Breast epithelium (tissue), 4 donors: ENCODE results near the gene TENM3. TPM values are rescaled to one million over a fixed set of nuclear protein-coding genes. Genes with fewer than 3 reads are reported as not detected.

Experiments used
- DNase-seq, 2 donors: peaks; one replicate each; pipeline ENCODE4 v3.0.0-alpha.2; 2019; ENCODE audit warnings: low spot score in 2 of 2
- H3K27ac ChIP-seq, 2 donors: fragments of 200-600 bp; sonication (generic) in 1 of 2; one replicate each; pipeline ENCODE4 v1.5.1; 2016 to 2019; ENCODE audit warnings: mild to moderate bottlenecking in 1 of 2
- H3K27me3 ChIP-seq, 2 donors: fragments of 200-600 bp; sonication (generic) in 1 of 2; one replicate each; pipeline versions ENCODE4 v1.5.1 to v1.6.0; 2017 to 2019; ENCODE audit warnings: control low read depth in 1 of 2, mild to moderate bottlenecking in 1 of 2
- H3K36me3 ChIP-seq: fragments of 200-600 bp; one replicate; pipeline ENCODE4 v1.5.1; 2019
- H3K4me1 ChIP-seq, 2 donors: fragments of 200-600 bp; sonication (generic); one replicate each; pipeline ENCODE4 v1.5.1; 2016 to 2019; ENCODE audit warnings: control low read depth in 1 of 2
- H3K4me3 ChIP-seq, 3 donors: fragments of 200-600 bp; sonication (generic); 1 replicate in 2 of 3; 2 replicates in 1 of 3; pipeline ENCODE4 v1.5.1; 2016 to 2019; ENCODE audit warnings: mild to moderate bottlenecking in 3 of 3, moderate library complexity in 2 of 3
- H3K9me3 ChIP-seq, 2 donors: fragments of 200-600 bp; sonication (generic) in 1 of 2; one replicate each; pipeline ENCODE4 v1.5.1; 2016 to 2019; ENCODE audit warnings: control low read depth in 1 of 2
- CTCF ChIP-seq, 3 donors: fragments of 450-650 bp; IDR thresholded peaks; one replicate each; pipeline ENCODE4 v1.5.1; 2016 to 2017; ENCODE audit warnings: antibody characterized with exemption in 3 of 3, mild to moderate bottlenecking in 3 of 3, moderate library complexity in 3 of 3
- POLR2A ChIP-seq: fragments of 450-650 bp; IDR thresholded peaks from one replicate; pipeline ENCODE4 v1.6.1; 2016; ENCODE audit warnings: antibody characterized with exemption, mild to moderate bottlenecking, moderate library complexity
- POLR2AphosphoS5 ChIP-seq, 3 donors: sonication (generic); formaldehyde crosslinking; IDR thresholded peaks; one replicate each; pipeline ENCODE4 v1.6.1; 2017; ENCODE audit warnings: antibody characterized with exemption in 3 of 3
- intact Hi-C: fragments of 100-400 bp; cut with DNase I; formaldehyde crosslinking; loops from one replicate; pipeline ENCODE4 v1.15.1; 2023; ENCODE audit warnings: low total_unique reads
- total RNA-seq, 3 donors: library from RNA; depleted of rRNA; stranded (reverse); fragments of >200 nt; gene quantifications; one replicate each; pipeline ENCODE4 v1.1.0, GENCODE V29; 2016

Gene TENM3
- total RNA-seq, 3 donors from 2014 or later, result 4.6 to 30.6 (median 8.8) TPM

- intact Hi-C loops, result no loop called here
- H3K4me1 ChIP-seq, result no peaks in the 10 kb centered on the region
- no peak for DNase-seq
- no peak overlapping the region for H3K4me3 ChIP-seq
- no peaks in the 10 kb centered on the region for H3K9me3 ChIP-seq
- H3K27me3 ChIP-seq, result no peaks in the 10 kb centered on the region
- H3K27ac ChIP-seq, result no peak overlapping the region
- no peaks in the 10 kb centered on the region for H3K36me3 ChIP-seq
- TF ChIP-seq POLR2A, result no peak
- no peak for TF ChIP-seq CTCF (IDR thresholded peaks at IDR 0.05)
- no peak for TF ChIP-seq POLR2AphosphoS5 (IDR thresholded peaks at IDR 0.05)
Observed at GRCh38 chr4:182212211-182212761, 30.9 kb upstream of the TENM3 start.

GRCh38 chr4:182213004-182213403 is 30.2 kb upstream of the TENM3 start:
- intact Hi-C loops, result no loop called here
- H3K27ac ChIP-seq, result no peak overlapping the region
- no peak overlapping the region for H3K4me3 ChIP-seq
- H3K27me3 ChIP-seq, result no peaks in the 10 kb centered on the region
- TF ChIP-seq CTCF (IDR thresholded peaks at IDR 0.05) (no peak), POLR2AphosphoS5 (IDR thresholded peaks at IDR 0.05) (no peak), POLR2A (no peak)
- H3K9me3 ChIP-seq, result no peaks in the 10 kb centered on the region
- DNase-seq, result no peak
- no peaks in the 10 kb centered on the region for H3K4me1 ChIP-seq
- H3K36me3 ChIP-seq, result no peaks in the 10 kb centered on the region

GRCh38 chr4:182215148-182215547 is 28.1 kb upstream of the TENM3 start:
- Histone ChIP-seq H3K27me3 (no peaks in the 10 kb centered on the region), H3K9me3 (no peaks in the 10 kb centered on the region), H3K36me3 (no peaks in the 10 kb centered on the region), H3K4me3 (no peak overlapping the region), H3K4me1 (no peaks in the 10 kb centered on the region), H3K27ac (no peak overlapping the region)
- TF ChIP-seq POLR2AphosphoS5 (IDR thresholded peaks at IDR 0.05), result no peak
- TF ChIP-seq CTCF (IDR thresholded peaks at IDR 0.05), result no peak
- TF ChIP-seq POLR2A, result no peak
- intact Hi-C loops, result no loop called here
- DNase-seq, result no peak

- TF ChIP-seq CTCF (IDR thresholded peaks at IDR 0.05), result no peak
- no peak for TF ChIP-seq POLR2AphosphoS5 (IDR thresholded peaks at IDR 0.05)
- no peak for TF ChIP-seq POLR2A
- Histone ChIP-seq H3K4me1 (no peaks in the 10 kb centered on the region), H3K27me3 (no peaks in the 10 kb centered on the region), H3K36me3 (no peaks in the 10 kb centered on the region), H3K27ac (no peak overlapping the region), H3K9me3 (no peaks in the 10 kb centered on the region), H3K4me3 (no peak overlapping the region)
- intact Hi-C loops, result no loop called here
- no peak for DNase-seq
Observed at GRCh38 chr4:182216005-182216404, 27.2 kb upstream of the TENM3 start.

- no peak for DNase-seq
- Histone ChIP-seq H3K27ac (no peak overlapping the region), H3K9me3 (no peaks in the 10 kb centered on the region), H3K4me3 (no peak overlapping the region), H3K4me1 (no peaks in the 10 kb centered on the region), H3K27me3 (no peaks in the 10 kb centered on the region), H3K36me3 (no peaks in the 10 kb centered on the region)
- intact Hi-C loops, result no loop called here
- TF ChIP-seq POLR2A (no peak), CTCF (IDR thresholded peaks at IDR 0.05) (no peak), POLR2AphosphoS5 (IDR thresholded peaks at IDR 0.05) (no peak)
Observed at GRCh38 chr4:182219411-182220056, 23.7 kb upstream of the TENM3 start.
